ENCODE results near the gene LAMA5.

Gene LAMA5

DNA sequence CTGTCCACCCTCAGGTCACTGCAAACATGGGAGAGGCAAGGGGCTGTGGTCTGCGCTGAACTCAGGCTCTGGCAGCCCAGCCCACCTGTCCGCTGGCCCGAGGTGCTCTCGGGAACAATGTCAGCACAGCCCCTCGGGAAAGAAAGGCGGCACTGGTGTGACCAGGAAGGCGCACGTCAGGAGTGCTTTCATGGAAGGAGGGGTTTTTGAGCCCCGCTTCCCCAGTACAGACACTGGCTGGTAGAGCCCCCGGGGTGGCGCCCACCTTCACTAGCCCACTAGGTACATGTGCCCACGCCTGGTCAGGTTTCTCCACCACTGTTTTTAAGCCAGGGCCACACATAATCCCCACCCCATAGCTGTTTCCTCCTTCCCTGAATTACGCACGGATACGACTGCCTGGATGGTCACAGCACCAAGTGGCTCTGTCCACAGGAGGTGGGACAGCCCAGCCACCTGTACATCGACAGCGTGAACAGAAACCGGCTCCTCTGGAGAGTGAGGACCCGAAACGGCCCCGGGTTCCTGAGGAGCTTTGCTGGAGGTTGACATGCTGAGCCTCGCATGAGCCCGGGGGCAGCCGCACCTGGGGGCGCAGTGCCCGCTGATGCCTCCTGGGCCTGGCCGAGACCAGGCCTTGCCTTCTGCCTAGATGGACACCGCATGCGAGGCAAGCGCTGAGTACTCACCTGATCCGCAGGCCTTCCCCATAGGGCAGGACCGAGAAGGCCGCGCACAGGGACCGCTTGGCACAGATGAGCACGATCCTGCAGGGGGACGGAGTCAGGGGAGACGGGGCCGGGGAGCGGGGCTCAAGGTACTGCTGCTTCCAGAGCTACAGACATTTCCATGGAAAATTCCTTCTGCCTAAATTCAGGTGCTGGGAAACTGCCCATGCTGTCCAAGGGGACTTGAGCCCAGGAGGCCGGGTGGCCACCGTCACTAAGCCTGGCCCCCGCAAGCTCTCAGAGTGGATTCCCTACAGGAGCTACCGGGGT, 27.4 kb upstream of the LAMA5 start:
- H3K27ac Mint-ChIP-seq, result no peak overlapping the region
- no peak overlapping the region for H3K4me3 Mint-ChIP-seq
- no peaks in the 10 kb centered on the region for H3K9me3 Mint-ChIP-seq (ENCODE audit: low read depth)
- no peaks in the 10 kb centered on the region for H3K4me1 Mint-ChIP-seq (ENCODE audit: low read depth)
- no peaks in the 10 kb centered on the region for H3K36me3 Mint-ChIP-seq
- no peaks in the 10 kb centered on the region for H3K27me3 Mint-ChIP-seq

DNA sequence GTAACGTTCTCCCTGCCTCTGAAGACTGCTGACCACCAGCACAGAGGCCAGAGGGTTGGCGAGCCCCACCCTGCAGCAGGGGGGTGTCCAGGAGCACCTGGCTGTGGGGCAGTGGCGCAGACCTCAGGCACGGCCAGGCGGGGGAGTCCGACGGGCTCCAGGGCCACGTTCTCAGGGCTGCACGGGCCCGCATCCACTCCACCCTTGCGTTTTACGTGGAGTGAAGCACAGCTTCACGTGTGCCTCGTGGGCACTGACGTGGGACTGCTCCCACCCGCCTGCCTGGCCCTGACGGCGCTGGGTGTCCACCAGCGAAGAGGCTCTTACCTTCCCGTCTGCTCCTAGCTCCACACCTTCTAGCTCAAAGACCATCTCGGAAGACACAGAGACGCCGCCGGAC, 26.7 kb upstream of the LAMA5 start:
- no peaks in the 10 kb centered on the region for H3K27me3 Mint-ChIP-seq
- H3K4me3 Mint-ChIP-seq, result no peak overlapping the region
- no peak overlapping the region for H3K27ac Mint-ChIP-seq
- peaks cover 5% of the 10 kb centered on the region for H3K4me1 Mint-ChIP-seq (ENCODE audit: low read depth)
- H3K36me3 Mint-ChIP-seq, result no peaks in the 10 kb centered on the region
- no peaks in the 10 kb centered on the region for H3K9me3 Mint-ChIP-seq (ENCODE audit: low read depth)

DNA sequence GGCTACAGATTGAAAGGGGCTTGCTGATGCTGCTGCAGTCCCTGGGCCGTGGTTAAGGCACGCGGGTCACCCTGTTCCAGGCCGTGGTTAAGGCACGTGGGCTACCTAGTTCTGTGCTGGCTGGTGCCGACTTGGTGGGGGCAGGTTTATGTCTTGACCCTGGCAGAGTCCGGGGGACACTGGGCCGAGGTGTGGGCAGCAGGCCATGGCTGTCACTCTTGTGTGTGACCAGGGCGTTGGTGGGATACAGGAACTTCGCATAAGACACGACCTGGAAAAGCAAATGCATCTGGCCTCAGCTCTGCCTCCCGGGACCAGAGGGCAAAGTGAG, 26.2 kb upstream of the LAMA5 start:
- H3K27me3 Mint-ChIP-seq, result no peaks in the 10 kb centered on the region
- H3K9me3 Mint-ChIP-seq (ENCODE audit: low read depth), result no peaks in the 10 kb centered on the region
- peaks cover 11% of the 10 kb centered on the region for H3K4me1 Mint-ChIP-seq (ENCODE audit: low read depth)
- peaks cover 5% of the 10 kb centered on the region for H3K36me3 Mint-ChIP-seq
- no peak overlapping the region for H3K27ac Mint-ChIP-seq
- H3K4me3 Mint-ChIP-seq, result no peak overlapping the region

DNA sequence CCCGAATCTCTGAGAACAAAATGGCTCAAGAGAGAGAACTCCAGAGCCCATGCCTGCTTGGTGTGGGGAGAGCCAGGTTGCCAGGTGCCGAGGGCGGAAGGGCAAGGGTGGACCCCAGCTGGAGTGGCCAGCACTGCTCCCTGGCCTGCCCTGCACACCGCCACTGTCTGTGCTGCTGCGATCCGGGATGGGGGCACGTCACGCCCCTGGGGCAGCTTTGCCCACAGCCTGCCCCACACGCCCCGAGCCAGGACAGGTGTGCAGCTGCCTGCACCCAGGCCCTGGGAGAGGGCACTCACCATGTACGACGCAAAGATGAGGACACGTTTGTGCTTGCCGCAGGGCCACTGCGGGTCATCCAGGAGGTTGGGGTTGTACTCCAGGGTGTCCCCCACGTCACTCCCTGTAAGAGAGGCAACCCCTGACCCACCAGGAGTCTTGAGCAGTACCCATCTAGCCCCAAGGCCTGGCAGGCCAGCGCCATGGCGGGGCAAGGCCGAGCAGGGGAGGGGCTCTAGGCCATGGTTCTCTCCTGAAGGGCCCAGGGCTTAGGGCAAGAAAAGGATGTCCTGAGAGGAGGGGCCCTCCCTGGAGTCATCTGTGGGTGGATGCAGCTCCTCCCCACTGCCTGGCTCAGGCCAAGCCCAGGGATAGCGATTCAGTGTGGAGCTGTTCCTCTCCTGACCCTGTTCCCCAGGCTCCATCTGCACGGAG, 25.7 kb upstream of the LAMA5 start:
- Mint-ChIP-seq H3K9me3 (ENCODE audit: low read depth) (no peaks in the 10 kb centered on the region), H3K4me1 (ENCODE audit: low read depth) (peaks cover 15% of the 10 kb centered on the region), H3K4me3 (no peak overlapping the region), H3K27ac (no peak overlapping the region), H3K27me3 (no peaks in the 10 kb centered on the region), H3K36me3 (peaks cover 7% of the 10 kb centered on the region)

DNA sequence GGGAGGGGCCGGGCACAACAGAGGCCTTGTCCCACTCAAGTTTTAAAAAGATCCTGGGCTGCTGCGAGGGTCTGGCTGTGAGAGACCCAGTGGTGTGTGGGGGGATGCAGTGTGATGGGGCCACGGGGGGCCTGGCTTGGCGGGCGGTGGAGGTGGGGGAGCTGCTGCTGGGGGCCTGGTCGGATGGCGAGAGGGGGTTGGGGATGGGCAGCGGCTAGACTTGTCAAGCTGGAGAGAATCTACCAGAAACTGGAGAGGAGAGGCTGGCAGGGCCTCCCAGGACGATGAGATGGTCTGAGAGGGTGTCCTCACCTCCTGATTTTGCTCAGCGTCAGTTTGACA, 24.9 kb upstream of the LAMA5 start:
- Mint-ChIP-seq H3K4me1 (ENCODE audit: low read depth) (peaks cover 15% of the 10 kb centered on the region), H3K27ac (no peak overlapping the region), H3K4me3 (no peak overlapping the region), H3K9me3 (ENCODE audit: low read depth) (no peaks in the 10 kb centered on the region), H3K36me3 (peaks cover 7% of the 10 kb centered on the region), H3K27me3 (no peaks in the 10 kb centered on the region)

DNA sequence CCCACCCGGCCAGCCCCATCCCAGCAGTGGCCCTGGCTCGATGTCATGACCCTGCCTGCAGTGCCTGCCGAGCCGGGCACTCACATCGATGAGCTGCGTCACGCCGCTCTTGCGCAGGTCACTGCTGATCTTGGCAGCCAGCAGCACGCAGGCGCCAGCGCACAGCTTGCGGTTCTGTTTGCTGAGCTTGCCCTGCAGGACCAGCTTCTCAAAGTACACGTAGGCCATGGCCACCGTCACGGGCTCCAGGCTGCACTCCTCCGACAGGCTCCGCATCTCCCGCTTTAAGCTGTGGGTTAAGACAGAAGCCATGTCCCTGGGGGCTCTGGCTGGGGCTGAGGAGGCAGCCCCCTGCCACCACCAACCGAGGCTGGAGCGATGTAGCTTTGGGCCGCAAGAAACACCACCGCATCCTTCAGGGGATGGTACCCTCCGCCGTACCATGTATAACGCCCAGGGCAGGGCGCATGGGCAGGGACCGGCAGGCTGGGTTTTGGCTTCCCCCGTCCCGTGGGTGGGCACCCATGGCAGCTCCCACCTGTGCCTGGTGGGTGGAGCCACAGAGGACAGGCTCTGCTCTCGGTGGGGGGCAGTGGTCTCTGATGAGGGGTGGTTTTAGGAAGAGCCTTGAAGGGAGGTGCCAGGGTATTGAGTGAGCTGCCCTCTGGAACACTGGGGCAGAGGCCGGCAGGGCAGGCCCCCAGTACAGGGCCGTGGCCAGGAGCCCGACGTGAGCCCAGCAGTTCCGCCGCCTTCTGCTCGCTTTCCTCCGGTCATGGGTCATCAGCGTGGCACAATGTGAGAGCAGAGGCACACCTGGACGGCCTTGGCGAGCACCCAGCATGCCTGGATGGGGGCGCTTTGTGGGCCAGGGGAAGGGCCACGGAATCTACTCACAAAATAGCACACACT, 24.3 kb upstream of the LAMA5 start:
- H3K27ac Mint-ChIP-seq, result peak overlapping the region; percentile 28
- H3K4me3 Mint-ChIP-seq, result no peak overlapping the region
- peaks cover 15% of the 10 kb centered on the region for H3K4me1 Mint-ChIP-seq (ENCODE audit: low read depth)
- H3K36me3 Mint-ChIP-seq, result peaks cover 7% of the 10 kb centered on the region
- H3K27me3 Mint-ChIP-seq, result no peaks in the 10 kb centered on the region
- H3K9me3 Mint-ChIP-seq (ENCODE audit: low read depth), result no peaks in the 10 kb centered on the region

DNA sequence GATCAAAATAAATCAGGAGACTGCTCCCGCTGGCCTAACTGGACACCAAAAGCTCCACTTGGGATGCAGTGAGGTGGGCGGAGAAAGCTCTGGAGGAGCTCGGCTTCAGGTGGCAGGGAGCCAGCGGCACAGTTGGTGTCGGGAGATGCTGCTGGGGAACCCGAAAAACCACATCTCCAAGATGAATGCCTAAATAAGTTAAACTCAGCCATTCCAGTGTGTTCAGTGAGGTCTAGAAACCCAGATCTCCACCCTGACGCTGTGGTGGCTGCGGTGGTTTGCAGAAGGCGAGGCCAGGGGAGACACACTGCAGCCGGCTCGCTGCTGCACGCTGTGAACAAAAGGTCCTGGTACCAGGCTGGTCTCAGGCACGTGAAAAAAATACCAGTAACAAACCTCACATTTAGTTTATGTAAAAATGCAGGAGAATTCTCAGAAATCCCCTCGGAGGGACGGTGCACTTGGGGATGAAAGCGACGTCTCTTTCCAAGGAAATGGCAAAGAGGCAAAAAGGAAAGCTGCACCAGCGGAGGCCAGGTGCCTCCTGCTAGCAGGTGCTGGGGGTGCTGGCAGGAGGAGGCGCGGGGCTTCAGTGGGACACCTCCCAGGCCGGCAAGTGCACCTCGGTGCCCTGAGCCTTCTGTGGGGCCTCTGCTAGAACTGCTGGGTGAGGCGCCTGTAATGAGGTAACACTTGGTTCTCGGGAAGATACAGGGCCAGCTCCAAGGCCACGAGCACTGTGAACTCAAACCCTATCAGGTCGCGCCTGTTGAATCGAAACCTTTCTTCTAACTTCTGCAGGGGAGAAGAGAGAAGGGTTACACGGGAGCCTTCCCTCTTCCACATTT, 23.4 kb upstream of the LAMA5 start:
- peaks cover 7% of the 10 kb centered on the region for H3K36me3 Mint-ChIP-seq

DNA sequence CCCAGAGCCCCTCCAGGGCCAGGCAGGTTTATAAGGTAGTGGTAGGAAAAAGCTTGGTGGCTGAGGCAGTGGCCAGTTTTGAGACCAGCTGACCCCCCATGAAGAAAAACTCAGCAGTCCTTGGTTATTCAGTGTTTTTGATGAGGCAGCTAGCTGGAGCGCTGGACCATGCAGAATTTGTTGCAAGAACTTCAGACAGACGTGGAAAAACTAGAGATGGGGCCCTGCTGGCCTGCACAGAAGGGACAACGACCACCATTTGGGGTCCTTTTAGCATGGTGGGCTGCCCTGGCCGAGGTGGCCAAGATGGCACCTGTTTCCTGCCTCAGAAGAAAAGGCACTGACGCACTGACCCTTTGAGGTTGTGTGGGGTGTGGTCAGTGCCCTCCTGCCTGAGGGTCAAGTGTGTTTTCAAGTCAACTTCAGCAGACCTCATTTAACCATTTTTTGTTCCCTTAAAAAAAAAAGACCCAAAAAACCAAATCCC, 22.5 kb upstream of the LAMA5 start:
- Mint-ChIP-seq H3K27me3 (no peaks in the 10 kb centered on the region), H3K36me3 (peaks cover 7% of the 10 kb centered on the region), H3K4me1 (ENCODE audit: low read depth) (peaks cover 27% of the 10 kb centered on the region), H3K27ac (peak overlapping the region; percentile 93), H3K4me3 (peak overlapping the region; percentile 96), H3K9me3 (ENCODE audit: low read depth) (no peaks in the 10 kb centered on the region)

More for the DNA sequence above, 23.4 kb upstream of the LAMA5 start:
- Mint-ChIP-seq H3K9me3 (ENCODE audit: low read depth) (no peaks in the 10 kb centered on the region), H3K4me3 (no peak overlapping the region), H3K4me1 (ENCODE audit: low read depth) (peaks cover 20% of the 10 kb centered on the region), H3K27me3 (no peaks in the 10 kb centered on the region), H3K27ac (peak overlapping the region; percentile 72)

DNA sequence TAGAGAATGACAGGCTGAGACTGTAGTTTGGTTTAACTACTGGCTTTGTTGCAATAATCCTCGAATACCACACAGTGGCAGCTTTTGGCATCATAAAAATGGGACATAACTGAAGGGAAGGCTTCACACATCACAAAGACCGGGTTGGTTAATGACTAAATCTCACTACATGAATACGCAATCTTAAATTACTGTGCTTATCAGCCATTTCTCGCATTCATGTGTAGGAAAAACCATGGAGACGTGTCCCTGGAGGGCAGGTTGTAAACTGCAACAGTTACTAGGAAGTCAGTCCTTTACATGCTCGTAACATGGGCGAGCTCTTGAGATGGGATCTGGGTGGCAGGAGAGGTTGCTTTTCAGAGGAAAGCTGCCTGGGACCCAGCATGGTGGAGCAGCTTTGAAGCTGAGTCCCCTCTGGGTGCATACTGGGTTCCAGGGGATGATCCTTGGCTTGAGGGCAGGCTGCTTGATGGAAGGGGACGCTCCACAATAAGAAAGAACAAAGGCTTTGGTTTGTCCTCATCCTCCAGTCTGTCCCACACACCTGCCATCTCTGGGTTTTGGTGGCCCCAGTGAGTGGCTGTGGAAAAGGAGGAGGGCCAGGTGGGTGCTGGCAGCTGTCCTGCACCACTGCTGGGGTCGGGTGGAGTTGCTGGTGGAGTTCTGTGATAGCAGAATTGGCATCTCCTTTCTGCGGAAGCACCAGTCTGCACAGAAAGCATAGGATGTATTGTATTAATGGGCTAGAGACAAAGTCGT, 21.9 kb upstream of the LAMA5 start:
- peak overlapping the region; percentile 96 for H3K4me3 Mint-ChIP-seq
- no peaks in the 10 kb centered on the region for H3K27me3 Mint-ChIP-seq

DNA sequence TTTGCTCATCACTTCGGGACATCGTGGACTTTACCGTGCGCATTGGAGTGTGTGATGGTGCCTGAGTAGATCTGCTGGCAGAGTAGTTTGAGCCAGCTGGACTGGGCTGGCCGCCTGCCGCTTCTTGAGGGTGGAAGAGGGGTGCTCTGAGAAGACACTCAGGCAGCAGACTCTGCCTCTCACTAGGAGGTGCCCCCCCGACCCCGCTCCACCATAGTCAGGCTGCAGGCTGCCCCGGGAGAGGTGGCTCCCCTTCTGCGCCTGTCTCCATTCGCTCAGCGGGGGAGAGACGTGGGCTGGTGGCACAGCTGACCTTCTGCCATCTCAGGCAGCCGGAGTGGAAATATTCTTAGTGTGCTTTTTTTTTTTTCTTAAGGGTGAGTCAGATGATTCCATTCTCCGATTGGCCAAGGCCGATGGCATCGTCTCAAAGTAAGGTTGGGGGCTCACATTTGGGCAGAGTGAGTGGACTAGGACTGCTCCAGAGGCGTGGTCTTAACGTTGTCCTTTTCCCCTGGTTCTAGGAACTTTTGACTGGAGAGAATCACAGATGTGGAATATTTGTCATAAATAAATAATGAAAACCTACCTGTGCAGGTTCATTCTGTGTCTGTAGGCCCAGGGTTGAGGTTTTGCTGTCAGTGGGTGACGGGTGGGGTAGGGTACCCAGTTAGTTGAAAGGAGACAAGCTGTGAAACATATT, 21.0 kb upstream of the LAMA5 start:
- Mint-ChIP-seq H3K4me1 (ENCODE audit: low read depth) (peaks cover 31% of the 10 kb centered on the region), H3K36me3 (peaks cover 7% of the 10 kb centered on the region), H3K4me3 (peak overlapping the region; percentile 96), H3K27ac (peak overlapping the region; percentile 93), H3K9me3 (ENCODE audit: low read depth) (no peaks in the 10 kb centered on the region), H3K27me3 (no peaks in the 10 kb centered on the region)

More for the DNA sequence above, 21.9 kb upstream of the LAMA5 start:
- Mint-ChIP-seq H3K9me3 (ENCODE audit: low read depth) (no peaks in the 10 kb centered on the region), H3K4me1 (ENCODE audit: low read depth) (peaks cover 27% of the 10 kb centered on the region), H3K36me3 (peaks cover 7% of the 10 kb centered on the region), H3K27ac (peak overlapping the region; percentile 93)

DNA sequence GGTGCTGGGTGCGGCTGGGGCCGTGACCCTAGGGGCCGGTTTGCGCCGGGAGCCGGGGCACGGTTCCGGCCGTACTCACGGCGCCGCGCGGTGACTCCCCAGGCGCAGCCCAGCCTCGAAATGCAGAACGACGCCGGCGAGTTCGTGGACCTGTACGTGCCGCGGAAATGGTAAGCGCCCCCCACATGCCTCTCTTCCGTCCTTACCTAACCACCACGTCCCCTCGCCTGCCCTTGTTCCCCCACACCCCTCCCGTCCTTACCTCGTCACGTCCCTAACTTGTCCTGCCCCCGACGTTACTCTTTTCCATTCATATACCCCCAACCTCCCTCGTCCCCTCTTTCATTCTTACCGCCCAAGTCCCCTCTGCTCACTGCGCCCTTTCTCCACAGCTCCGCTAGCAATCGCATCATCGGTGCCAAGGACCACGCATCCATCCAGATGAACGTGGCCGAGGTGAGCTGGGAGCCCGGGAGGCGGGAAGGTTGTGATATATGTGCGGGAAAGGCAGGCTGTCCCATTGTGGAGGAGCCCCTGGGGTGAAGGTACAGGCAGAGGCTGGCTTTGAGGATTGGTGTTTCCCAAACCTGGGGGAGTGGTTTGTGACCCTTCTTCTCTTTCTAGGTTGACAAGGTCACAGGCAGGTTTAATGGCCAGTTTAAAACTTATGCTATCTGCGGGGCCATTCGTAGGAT, 20.3 kb upstream of the LAMA5 start:
- peak overlapping the region; percentile 96 for H3K4me3 Mint-ChIP-seq
- no peaks in the 10 kb centered on the region for H3K27me3 Mint-ChIP-seq
- peaks cover 35% of the 10 kb centered on the region for H3K4me1 Mint-ChIP-seq (ENCODE audit: low read depth)
- no peaks in the 10 kb centered on the region for H3K9me3 Mint-ChIP-seq (ENCODE audit: low read depth)
- peak overlapping the region; percentile 93 for H3K27ac Mint-ChIP-seq
- peaks cover 9% of the 10 kb centered on the region for H3K36me3 Mint-ChIP-seq

DNA sequence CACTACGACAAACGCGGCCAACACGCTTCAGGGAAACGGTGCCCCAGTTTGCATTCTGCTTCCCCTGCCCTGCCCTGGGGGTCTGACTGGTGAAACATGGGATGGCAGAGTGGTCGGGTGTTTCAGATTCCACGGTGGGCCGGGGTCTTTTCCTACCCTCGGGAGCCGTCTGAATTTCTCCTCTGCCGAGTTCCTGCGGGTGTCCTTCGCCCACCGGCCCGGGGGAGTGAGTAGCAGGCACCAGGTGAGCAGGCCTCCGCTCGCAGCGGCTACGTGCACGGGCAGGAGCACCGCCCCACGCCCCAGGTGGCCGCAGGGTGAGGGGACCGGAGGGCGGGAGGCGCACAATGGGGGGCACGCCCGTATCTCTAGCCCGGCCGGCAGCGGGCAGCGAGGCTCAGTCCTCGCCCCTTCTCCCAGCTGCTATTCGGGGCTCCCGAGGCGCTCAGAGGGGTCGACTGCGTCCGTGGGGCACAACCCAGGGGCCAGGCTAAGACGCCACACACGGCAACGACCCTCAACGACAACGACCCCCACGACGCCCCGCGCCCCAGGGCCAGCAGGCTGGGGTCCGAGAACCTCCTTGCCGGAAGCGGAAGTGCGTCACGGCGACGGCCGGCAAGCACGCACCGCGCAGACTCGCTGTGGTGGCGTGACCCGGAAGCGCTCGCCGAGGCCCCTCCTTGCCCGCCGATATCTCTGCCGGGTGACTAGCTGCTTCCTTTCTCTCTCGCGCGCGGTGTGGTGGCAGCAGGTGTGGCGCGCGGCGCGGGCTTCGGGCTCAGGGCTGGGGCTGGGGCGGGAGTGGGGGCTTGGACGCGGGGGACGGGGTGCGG, 19.5 kb upstream of the LAMA5 start, which contains the start of gene RPS21:
TSS of gene RPS21 (plus strand) at position 721 of the 836 bp plus-strand sequence. CDS start 236 bp downstream, outside the sequence.
- peak within 1 kb of the TSS; percentile 96 for H3K4me3 Mint-ChIP-seq
- H3K4me1 Mint-ChIP-seq (ENCODE audit: low read depth), result peaks cover 39% of the 10 kb centered on the region
- peaks cover 14% of the 10 kb centered on the region for H3K36me3 Mint-ChIP-seq
- H3K9me3 Mint-ChIP-seq (ENCODE audit: low read depth), result peaks cover 4% of the 10 kb centered on the region
- no peaks in the 10 kb centered on the region for H3K27me3 Mint-ChIP-seq
- H3K27ac Mint-ChIP-seq, result peak within 1 kb of the TSS; percentile 93
